NCI-H1048 (cell line): ENCODE measurements around the gene EP400.
"Not testable (repeated sequence)": the region's sequence is repeated elsewhere in the genome, so short reads cannot be mapped to it uniquely, and the experiment has no call there.

Experiments used
- DNase-seq: peaks from one replicate; lab custom pipeline; 2025; lab: John Stamatoyannopoulos, UW

EP400 gene

DNA sequence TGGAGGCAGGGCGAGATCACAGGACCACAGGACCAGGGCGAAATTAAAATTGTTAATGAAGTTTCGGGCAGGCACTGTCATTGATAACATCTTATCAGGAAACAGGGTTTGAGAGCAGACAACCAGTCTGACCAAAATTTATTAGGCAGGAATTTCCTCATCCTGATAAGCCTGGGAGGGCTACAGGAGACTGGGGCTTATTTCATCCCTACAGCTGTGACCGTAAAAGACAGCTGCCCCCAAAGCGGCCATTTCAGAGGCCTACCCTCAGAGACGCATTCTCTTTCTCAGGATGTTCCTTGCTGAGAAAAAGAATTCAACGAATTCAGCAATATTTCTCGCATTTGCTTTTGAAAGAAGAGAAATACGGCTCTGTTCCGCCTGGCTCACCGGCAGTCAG, 97.9 kb downstream of the EP400 start:
- not testable (repeated sequence) for DNase-seq

GRCh38 chr12:132049442-132049841, 99.7 kb downstream of the EP400 start:
- no peak for DNase-seq

GRCh38 chr12:132049876-132050275, 100.1 kb downstream of the EP400 start:
- DNase-seq, result no peak

- DNase-seq, result not testable (repeated sequence)
These were observed 102.0 kb downstream of the EP400 start for GRCh38 chr12:132051718-132052117.

DNA sequence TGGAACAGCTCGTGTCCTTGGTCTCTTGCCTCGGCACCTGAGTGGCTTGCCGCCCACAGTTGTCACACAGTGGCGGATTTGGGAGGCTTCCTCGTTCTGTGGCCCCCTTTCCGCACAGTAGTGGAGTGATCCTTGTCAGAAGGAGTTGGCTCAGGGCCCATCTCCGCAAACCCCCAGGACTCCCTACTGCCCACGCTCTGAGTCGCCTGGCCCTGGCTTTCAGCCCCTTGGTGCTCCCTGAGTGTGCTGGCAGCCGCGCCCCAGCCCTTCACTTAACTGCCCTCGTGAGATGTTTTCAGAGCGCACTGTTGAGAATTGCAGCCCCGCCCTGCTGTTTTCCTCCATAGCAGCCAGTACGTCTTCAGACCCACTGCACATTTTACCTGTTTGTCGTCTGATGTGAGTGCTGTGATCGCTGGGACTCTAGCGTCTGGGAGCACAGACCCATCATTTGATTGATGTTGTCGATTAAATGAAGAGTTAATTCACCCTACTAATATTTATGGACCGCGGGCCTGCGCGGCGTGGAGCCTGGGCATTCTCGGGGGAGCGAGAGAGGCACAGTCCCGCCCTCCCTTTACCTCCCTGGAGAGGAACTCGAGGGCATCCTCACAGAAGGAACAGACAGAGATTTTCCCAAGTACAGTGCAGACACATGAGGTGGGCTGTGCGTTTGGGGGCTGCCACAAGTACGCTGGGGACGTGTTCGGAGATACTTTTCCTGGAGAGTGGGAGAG, 102.6 kb downstream of the EP400 start:
- DNase-seq, result no peak

DNA sequence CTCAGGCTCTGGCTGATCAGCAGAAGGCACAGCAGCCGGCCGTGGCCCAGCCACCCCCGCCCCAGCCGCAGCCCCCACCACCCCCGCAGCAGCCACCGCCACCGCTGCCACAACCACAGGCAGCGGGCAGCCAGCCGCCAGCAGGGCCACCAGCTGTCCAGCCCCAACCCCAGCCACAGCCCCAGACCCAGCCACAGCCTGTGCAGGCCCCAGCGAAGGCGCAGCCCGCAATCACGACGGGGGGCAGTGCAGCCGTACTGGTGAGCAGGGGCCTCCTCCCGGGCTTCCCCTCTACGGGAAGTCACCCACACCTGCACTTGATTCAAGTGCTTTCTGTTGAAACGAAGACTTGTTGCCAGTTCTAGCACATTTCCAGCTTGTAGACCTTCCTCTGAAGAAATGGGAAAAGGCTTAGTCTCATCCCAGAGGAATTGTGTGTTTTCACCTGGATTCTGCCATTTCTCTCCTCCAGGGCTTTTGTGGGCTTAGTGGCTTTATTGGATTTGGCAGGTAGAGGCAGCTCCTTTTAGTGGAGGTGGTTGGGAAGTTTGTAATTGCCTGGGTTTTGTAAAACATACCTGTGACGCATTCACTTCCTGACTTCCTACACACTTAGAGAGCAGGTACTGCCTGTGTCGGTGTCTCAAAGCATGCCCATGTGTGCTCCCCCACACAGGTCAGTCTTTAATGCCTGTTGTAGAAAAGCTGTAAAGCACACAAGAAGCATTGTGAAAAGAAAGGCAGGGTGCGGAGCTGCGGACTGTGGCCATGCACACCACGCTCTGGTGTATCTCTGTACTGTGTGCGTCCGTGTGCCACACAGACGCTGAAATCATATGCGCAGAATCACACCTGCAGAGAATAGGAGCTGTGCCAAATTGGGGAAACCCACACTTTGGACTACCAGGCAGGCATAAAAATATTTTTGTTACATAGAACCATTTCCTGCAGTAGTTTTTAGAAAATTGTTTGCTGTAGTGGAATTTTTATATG, 103.9 kb downstream of the EP400 start:
- no peak for DNase-seq

DNA sequence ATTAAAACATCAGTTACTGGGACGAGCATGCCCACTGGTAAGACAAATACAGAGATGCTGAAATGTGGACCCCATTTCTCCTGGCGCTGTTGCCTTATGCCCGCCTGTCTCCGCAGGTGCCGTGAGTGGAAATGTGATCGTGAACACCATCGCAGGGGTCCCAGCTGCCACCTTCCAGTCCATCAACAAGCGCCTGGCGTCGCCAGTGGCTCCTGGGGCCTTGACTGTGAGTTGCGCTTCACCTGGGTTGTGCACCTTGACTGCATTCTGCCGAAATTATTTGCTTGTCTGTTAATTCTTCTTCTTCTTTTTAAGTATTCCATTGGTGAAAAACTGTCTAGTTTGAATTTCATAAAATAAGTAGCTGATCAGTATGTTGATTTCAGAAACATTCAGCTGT, 105.2 kb downstream of the EP400 start:
- no peak for DNase-seq

GRCh38 chr12:132055535-132056096, 105.9 kb downstream of the EP400 start:
- no peak for DNase-seq

DNA sequence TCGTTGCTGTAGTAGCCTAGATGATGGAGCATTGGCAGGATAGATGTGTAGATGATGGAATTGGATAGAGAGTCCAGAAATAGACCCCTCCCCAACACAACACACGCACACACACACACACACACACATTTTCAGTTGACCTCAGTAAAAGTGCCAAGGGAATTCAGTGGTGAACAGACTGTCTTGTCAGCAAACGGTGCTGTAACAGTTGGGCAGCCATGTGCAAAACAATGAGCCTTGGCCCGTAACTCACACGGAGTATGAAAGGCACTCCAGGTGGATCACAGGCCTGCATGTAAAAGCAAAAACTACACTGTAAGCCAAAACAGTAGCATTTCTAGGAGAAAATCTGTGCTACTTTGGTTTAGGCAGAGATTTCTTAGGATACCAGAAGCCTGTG, 106.6 kb downstream of the EP400 start:
- DNase-seq, result no peak

DNA sequence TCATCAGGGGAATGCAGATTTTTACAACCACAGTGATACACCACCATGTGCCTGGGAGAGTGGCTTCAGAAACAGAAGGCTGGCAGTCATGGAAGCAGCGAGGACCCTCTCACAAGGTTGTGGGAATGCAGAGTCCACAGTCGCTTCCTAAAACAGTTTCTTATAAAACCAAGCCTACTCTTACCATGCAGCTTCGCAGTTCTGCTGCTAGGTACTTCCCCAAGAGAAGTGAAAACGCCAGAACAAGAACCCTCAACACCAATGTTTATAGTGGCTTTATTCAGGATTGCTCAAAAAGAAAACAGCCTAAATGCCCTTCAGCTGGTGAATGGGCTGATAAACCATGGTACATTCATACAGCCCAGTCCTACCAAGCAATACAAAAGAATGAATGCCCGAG, 107.2 kb downstream of the EP400 start:
- no peak for DNase-seq

DNA sequence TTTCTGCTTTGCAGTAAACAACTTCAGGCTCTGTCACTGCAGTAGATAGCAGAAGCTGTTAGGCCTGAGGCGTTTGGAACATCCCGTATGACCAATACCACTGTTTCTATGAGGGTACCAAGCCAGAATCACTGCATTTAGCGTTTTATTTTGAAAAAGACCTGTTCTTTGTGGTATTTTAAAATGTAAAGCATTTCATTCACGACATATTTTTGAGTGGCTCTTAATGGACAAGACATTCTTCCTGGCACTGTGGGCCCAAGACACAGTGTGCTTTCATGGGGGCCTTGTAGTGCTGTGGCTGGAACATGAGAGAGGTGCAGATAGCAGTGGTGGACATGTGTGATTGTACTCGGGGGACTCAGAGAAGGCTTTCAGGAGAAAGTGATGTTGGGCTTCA, 107.9 kb downstream of the EP400 start:
- no peak for DNase-seq

DNA sequence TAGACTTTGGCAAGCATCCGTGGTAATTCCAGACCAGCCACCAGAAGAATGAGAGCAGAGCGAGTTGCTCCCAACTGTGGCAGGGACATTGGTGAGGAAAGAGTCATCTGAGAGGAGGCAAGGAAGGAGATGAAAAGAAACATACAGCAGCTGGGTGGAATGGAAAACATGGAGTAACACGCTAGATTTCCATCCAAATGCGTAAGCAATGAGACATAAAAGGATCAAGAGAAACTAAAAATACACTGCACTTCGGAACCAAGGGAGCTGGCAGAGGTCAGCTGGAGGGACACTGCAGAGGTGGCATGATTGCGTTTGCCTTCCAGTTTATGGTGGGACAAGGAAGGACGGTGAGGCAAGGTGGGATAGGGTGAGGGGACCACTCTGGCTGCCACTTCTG, 111.5 kb downstream of the EP400 start:
- DNase-seq, result no peak

DNA sequence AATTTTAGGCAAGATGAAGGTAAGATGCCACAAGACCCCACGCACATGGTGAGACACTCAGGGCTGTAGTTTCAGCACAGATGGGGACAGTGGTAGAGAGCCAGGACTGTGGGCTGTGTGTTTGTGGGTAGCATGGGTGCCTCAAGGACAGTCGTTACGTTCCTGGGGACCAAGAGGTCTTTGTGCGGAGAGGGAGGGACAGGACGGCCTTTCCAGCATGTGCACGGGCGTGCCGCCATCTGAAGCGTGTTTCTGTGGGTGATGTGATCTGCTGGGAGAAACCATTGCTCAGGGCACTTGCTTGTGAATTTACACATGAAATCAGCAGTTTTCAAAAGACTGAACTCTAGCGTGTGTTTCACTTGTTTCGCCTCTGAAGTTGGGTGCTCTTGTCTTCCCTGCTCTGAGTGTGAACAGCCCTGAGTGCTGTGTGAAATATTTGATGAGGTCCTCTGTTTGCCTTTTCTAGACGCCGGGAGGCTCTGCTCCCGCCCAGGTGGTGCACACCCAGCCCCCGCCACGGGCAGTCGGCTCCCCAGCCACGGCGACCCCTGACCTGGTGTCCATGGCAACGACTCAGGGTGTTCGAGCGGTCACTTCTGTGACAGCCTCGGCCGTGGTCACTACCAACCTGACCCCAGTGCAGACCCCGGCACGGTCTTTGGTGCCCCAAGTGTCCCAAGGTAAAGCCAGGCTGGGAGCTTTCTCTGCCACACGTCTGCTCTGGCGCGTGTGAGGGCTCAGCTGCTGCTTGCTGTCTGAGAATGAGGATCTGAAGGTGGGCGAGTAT, 112.1 kb downstream of the EP400 start:
- no peak for DNase-seq

DNA sequence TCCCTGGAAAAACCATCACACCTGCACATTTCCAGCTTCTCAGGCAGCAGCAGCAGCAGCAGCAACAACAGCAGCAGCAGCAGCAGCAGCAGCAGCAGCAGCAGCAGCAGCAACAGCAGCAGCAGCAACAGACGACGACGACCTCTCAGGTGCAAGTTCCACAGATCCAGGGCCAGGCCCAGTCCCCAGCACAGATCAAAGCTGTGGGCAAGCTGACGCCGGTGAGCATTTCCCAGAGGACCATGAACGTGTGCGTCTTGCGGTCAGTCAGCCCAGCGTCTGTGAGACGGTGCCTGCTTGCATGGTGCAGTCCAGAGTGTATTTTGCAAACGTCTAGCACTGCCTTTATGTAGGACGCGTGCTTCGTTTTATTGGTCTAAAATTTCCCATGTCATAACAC, 112.7 kb downstream of the EP400 start:
- no peak for DNase-seq

DNA sequence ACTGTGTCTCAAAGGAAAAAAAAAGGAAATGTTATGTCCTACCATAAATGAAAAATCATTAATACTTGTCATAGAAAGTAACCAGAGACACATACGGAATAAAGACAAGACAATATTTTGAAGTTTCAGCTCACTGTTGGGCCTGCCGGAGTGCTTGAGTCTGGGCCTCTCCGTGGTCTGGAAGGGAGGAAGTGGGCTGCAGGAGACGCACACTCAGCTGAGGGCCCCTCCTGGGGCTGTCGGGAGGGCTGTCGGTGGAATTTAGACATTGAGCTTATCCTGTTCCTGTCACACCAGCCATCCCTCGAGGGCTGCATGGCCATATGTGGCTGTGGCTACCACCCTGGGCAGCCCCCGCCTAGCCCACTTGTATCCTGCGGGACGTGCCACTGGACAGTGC, 113.7 kb downstream of the EP400 start:
- DNase-seq, result no peak

GRCh38 chr12:132064631-132065030, 114.9 kb downstream of the EP400 start:
- DNase-seq, result no peak

DNA sequence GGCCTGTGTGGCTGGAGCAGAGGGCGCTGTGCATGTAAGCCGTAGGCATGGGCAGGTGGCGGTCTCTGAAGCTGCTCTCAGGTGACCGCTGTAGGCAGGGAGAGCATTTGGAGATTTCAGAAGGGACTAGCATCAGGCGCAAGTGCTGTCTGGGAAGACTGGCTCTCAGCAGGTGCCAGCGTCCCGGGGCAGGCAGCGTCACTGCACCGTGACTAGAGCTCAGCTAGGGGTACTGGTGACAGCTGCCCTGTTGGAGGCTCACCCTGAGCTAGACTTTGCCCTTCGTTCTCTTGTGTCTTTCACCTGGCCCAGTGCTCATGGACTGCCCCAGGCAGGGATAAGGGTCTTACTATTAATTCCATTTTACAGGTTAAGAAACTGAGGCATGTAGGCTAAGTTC, 115.5 kb downstream of the EP400 start:
- no peak for DNase-seq

GRCh38 chr12:132065609-132066344, 116.0 kb downstream of the EP400 start:
- no peak for DNase-seq

- no peak for DNase-seq
These were observed 116.6 kb downstream of the EP400 start for GRCh38 chr12:132066345-132066685.

- DNase-seq, result no peak
These were observed 117.0 kb downstream of the EP400 start for GRCh38 chr12:132066749-132067148.

GRCh38 chr12:132067182-132067581, 117.4 kb downstream of the EP400 start:
- DNase-seq, result no peak
